ENCODE data around the gene C21orf58. TPM values are rescaled to one million over a fixed set of nuclear protein-coding genes. Genes with fewer than 3 reads are reported as not detected.
A peak's percentile ranks its signal among the peaks of the same experiment; 100 is the strongest.

C21orf58 gene
- total and polyA plus RNA-seq, 11 donors = 0.64 to 4.0 (median 1.3) TPM

DNA sequence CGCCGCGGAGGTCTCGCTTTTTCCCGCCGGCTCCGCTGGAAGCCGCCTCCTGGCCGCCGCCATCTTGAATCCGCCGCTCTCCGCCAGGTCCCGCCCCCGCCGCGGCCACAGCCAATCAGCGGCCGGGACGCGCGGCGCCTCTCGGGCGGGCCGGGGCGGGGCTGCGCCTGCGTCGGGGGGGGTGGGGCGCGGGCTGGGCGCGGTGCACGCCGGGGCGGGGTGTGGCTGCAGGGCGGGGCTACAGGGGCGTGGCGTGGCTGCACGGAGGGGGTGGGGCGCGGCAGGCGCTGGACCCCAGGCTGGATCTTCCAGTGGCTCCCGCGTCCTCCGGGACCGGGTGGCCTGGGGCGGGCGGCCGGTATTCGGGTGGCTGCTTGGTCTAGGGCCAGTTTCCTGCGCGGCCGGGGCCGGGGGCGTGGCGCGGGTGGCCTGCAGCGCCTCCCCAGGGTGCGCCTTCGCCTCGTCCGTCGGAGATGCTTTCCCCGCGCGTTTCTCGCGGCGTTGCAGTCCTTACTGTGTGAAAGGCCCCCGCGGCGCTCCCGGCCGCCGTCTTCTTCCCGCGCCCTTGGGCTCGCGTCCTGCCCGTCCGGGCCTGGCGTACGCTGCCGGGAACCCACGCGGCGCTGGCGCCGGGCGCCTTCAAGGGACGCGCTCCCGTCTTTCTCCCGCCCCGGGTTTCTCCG, 861 bp upstream of the C21orf58 start:
- intact Hi-C loops (cut with DNase I) = loop anchor here in 9 of 10 donors (1.0 to 10.0 kb wide), 11 partner anchors 37 to 680 kb away; partner anchors contain the start of genes MCM3AP (in 6 of the 9), YBEY (in 6 of the 9), LSS (in 1 of the 9) and PCBP3 (in 1 of the 9)
- ATAC-seq (peak; percentile 73 to 92 (median 85)), DNase-seq (peak; percentile 88 to 95 (median 89))
- Histone ChIP-seq H3K36me3 (peaks cover 0 to 28% (median 16%) of the 10 kb centered on the region in 9 donors), H3K9me3 (no peaks in the 10 kb centered on the region), H3K27me3 (no peaks in the 10 kb centered on the region), H3K4me3 (peak overlapping the region; percentile 77 to 100 (median 96)), H3K4me1 (peaks cover 4 to 37% (median 19%) of the 10 kb centered on the region in 12 donors), H3K27ac (peak overlapping the region; percentile 92 to 100 (median 98))
- 1% methylated on average over 27 to 98 of the region's 98 CpGs; no CpG with 5 or more reads in 1 of the 4 donors for WGBS, 4 donors
- peak in 1 of 2 donors; percentile 26 for TF ChIP-seq POLR2A (IDR thresholded peaks at IDR 0.05)
- TF ChIP-seq, protein P1, sequence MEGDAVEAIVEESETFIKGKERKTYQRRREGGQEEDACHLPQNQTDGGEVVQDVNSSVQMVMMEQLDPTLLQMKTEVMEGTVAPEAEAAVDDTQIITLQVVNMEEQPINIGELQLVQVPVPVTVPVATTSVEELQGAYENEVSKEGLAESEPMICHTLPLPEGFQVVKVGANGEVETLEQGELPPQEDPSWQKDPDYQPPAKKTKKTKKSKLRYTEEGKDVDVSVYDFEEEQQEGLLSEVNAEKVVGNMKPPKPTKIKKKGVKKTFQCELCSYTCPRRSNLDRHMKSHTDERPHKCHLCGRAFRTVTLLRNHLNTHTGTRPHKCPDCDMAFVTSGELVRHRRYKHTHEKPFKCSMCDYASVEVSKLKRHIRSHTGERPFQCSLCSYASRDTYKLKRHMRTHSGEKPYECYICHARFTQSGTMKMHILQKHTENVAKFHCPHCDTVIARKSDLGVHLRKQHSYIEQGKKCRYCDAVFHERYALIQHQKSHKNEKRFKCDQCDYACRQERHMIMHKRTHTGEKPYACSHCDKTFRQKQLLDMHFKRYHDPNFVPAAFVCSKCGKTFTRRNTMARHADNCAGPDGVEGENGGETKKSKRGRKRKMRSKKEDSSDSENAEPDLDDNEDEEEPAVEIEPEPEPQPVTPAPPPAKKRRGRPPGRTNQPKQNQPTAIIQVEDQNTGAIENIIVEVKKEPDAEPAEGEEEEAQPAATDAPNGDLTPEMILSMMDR (IDR thresholded peaks at IDR 0.05) = peak in 6 of 12 donors; percentile 15 to 48 (median 36)

DNA sequence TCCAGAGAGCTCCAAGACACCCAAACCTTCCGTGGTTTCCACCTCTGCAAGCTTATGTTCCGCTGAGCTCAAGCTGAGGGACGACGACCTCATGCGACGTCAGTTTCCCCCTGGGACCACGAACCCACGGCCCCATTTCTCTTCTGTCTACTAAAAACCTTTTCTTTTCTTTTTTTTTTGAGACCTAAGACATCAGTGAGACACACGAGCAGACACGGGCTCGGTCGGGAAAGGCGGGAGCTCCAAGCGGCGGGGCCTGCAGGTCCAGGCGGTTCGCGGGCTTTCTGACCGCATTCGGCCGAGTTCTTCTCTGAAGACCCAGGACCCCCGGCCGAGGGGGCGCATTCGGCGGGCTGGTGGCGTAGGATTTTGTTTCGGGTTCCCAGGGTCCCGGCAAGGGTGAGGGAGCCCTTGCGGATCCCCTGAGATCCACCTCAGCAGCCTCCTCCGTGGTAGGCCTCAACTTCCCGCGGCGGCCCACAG, 402 bp downstream of the C21orf58 start:
- no peak for ATAC-seq
- intact Hi-C loops (cut with DNase I) = loop anchor here in 6 of 10 donors (5.0 to 10.0 kb wide), 8 partner anchors 36 to 678 kb away; partner anchors contain the start of genes MCM3AP (in 4 of the 6), YBEY (in 4 of the 6), LSS (in 1 of the 6) and PCBP3 (in 1 of the 6)

DNA sequence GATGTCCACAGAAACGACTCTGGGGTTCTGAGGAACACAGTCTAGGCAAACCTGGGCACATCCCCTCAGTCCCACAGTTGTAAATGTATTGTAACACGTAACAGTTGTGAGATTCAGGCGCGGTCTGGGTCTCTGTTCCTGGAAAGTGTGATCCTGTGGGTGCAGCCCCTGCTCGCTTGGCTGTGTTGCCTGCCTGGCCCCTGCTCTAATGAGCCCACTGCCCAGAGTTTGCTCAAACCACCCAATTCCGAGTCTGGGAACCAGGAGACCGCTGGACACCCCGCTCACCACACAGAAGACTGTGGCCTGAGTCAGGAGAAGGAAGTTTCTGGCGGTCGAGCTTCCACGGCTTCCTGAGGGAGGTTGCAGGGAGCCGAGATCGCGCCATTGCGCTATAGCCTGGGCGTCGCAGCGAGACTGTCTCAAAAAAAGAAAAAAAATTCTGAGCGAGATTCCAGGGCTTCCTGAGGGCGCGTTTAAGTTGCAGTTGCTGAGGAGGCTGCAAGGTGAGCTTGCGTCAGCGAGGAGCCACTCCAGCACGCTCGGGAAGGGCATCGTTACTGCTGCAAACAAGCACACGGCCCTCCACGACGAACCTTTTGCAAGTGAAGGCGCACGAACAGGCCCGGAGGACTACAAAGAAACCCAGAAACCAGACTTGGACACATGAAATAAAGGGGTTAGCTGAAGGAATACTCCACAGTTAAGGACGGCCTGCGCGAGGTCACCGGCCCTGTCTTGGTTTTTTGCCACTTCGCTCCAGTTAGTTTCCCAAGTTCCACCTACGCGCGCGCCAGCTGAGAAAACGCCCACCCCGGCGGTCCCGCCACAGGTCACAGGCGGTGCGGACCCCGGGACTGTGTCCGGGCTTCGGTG, 1.1 kb downstream of the C21orf58 start:
- no peak for DNase-seq
- H3K27ac ChIP-seq = peak overlapping the region in 3 of 12 donors; percentile 27 to 98 (median 33)
- no peak for TF ChIP-seq POLR2A (IDR thresholded peaks at IDR 0.05)
- TF ChIP-seq, protein P1 (IDR thresholded peaks at IDR 0.05) = no peak
- no peaks in the 10 kb centered on the region for H3K27me3 ChIP-seq
- intact Hi-C loops (cut with DNase I) = loop anchor here in 6 of 10 donors (5.0 to 10.0 kb wide), 8 partner anchors 35 to 678 kb away; partner anchors contain the start of genes MCM3AP (in 4 of the 6), YBEY (in 4 of the 6), LSS (in 1 of the 6) and PCBP3 (in 1 of the 6)
- no peaks in the 10 kb centered on the region for H3K9me3 ChIP-seq
- H3K4me1 ChIP-seq = peaks cover 4 to 37% (median 19%) of the 10 kb centered on the region in 12 donors
- no peak for ATAC-seq
- H3K36me3 ChIP-seq = peaks cover 0 to 8% (median 1%) of the 10 kb centered on the region in 9 donors
- peak overlapping the region; percentile 77 to 100 (median 96) for H3K4me3 ChIP-seq
- 5 to 8% (median 7%) methylated on average over 49 to 50 of the region's 50 CpGs for WGBS, 4 donors

More for the DNA sequence above, 402 bp downstream of the C21orf58 start:
- Histone ChIP-seq H3K27ac (peak overlapping the region in 9 of 12 donors; percentile 27 to 100 (median 98)), H3K36me3 (peaks cover 0 to 15% (median 7%) of the 10 kb centered on the region in 9 donors), H3K4me1 (peaks cover 4 to 37% (median 19%) of the 10 kb centered on the region in 12 donors), H3K4me3 (peak overlapping the region; percentile 77 to 100 (median 96)), H3K9me3 (no peaks in the 10 kb centered on the region), H3K27me3 (no peaks in the 10 kb centered on the region)
- TF ChIP-seq POLR2A (IDR thresholded peaks at IDR 0.05) = no peak
- TF ChIP-seq, protein P1 (IDR thresholded peaks at IDR 0.05) = no peak
- peak in 1 of 5 donors; percentile 50 for DNase-seq
- WGBS, 4 donors = 0 to 2% (median 1%) methylated on average over 30 to 34 of the region's 34 CpGs
